ENCODE results near the gene PAGR1.

DNA sequence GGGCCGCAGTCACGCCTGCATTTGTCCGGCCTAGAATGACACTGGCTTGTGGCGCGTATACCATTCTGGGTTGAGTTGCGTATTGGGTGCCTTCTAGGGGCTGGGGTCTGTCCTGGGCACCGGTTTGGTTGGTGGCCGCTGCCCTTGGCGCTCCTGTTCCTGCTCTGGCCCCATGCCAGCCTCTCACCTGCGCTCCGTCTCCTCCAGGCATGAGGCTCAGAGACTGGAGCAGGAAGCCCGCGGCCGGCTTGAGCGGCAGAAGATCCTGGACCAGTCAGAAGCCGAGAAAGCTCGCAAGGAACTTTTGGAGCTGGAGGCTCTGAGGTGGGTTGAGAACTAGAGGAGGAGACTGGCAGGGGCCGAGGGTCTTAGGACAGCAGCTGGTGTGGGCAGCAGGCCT lies 29.7 kb downstream of the PAGR1 start:
- TF ChIP-seq POLR2A (IDR thresholded peaks at IDR 0.05; ENCODE audit: low read length): no peak
- no peak for TF ChIP-seq GATA1 (IDR thresholded peaks at IDR 0.05; ENCODE audit: low read depth, low read length)

Data from erythroblast (primary cell).